HepG2 (cell line): ENCODE results near the gene SETD1A. TPM values are rescaled to one million over a fixed set of nuclear protein-coding genes. Genes with fewer than 3 reads are reported as not detected.

Source experiments
- FOSL2 ChIP-seq: sonication (generic); formaldehyde crosslinking; IDR thresholded peaks from 2 replicates; pipeline ENCODE4 v1.4.0; 2020; ENCODE audit warnings: missing genetic modification reagents
- IRF9 ChIP-seq: sonication (generic); formaldehyde crosslinking; IDR thresholded peaks from 2 replicates; pipeline ENCODE4 v1.8.0; 2022; ENCODE audit warnings: missing genetic modification reagents, mild to moderate bottlenecking, borderline replicate concordance
- MTA1 ChIP-seq: sonication (generic); formaldehyde crosslinking; IDR thresholded peaks from 2 replicates; pipeline ENCODE4 v1.4.0; 2020; ENCODE audit warnings: missing genetic modification reagents, mild to moderate bottlenecking, borderline replicate concordance
- POLR2AphosphoS5 ChIP-seq: IDR thresholded peaks from 2 replicates; pipeline ENCODE4 v1.6.1; 2012; ENCODE audit warnings: low read depth, low read length
- TGIF2 ChIP-seq: IDR thresholded peaks from 2 replicates; pipeline ENCODE4 v1.6.1; 2016; ENCODE audit warnings: control low read depth, missing compliant biosample characterization
- ZNF34 ChIP-seq: sonication (generic); formaldehyde crosslinking; IDR thresholded peaks from 2 replicates; pipeline ENCODE4 v1.4.0; 2020; ENCODE audit warnings: mild to moderate bottlenecking, missing genetic modification reagents, borderline replicate concordance
- ZNF768 ChIP-seq: sonication (generic); formaldehyde crosslinking; IDR thresholded peaks from 2 replicates; pipeline ENCODE4 v1.4.0; 2020; ENCODE audit warnings: missing genetic modification reagents
- ZNF883 ChIP-seq: sonication (generic); formaldehyde crosslinking; IDR thresholded peaks from 2 replicates; pipeline ENCODE4 v1.5.1; 2020; ENCODE audit warnings: mild to moderate bottlenecking, missing genetic modification reagents; ENCODE audit errors: not compliant biosample characterization
- polyA plus RNA-seq, 8 experiments: library from polyadenylated mRNA; depleted of rRNA in 3 of 8; stranded (reverse) in 7 of 8; unstranded in 1 of 8; fragments of >200 nt; fragmentation: Illumina TruSeq in 4 of 8; extraction: Trizol in 4 of 8; gene quantifications; 2 replicates each; pipeline versions ENCODE4 v1.2.1 to v1.2.3, GENCODE V29; 2011 to 2016; ENCODE audit warnings: low read depth in 4 of 8, missing spikeins in 1 of 8, mixed read lengths in 1 of 8; ENCODE audit not compliant: insufficient read depth in 1 of 8
- total RNA-seq, 5 experiments: library from RNA; depleted of rRNA; stranded (reverse); fragments of >200 nt; fragmentation: Illumina TruSeq; extraction: Trizol; gene quantifications; 2 replicates each; pipeline ENCODE4 v1.2.3, GENCODE V29; 2016; ENCODE audit warnings: low read depth in 1 of 5
- TF ChIP-seq, protein P1 (sequence below): sonication (generic); formaldehyde crosslinking; IDR thresholded peaks from 2 replicates; pipeline ENCODE4; 2020; ENCODE audit warnings: missing genetic modification reagents, mild to moderate bottlenecking, borderline replicate concordance
- TF ChIP-seq, protein P2 (sequence below): sonication (generic); formaldehyde crosslinking; IDR thresholded peaks from 2 replicates; pipeline ENCODE4 v1.5.0; 2020; ENCODE audit warnings: mild to moderate bottlenecking, missing genetic modification reagents, borderline replicate concordance
- TF ChIP-seq, protein P3 (sequence below): sonication (generic); formaldehyde crosslinking; conservative IDR thresholded peaks from 2 replicates; pipeline ENCODE4 v1.8.0; 2022; ENCODE audit warnings: mild to moderate bottlenecking, moderate library complexity, missing genetic modification reagents
- TF ChIP-seq, protein P4 (sequence below): sonication (generic); formaldehyde crosslinking; conservative IDR thresholded peaks from 2 replicates; pipeline ENCODE4 v1.4.0; 2020; ENCODE audit warnings: missing genetic modification reagents

SETD1A gene
- total and polyA plus RNA-seq, 2 of the 13 experiments (the other 11 are each of a cell fraction or from before 2014, with no cell fraction given), result 3.8 to 5.6 TPM

- TF ChIP-seq POLR2AphosphoS5, result peak; percentile 38; the same call in 1 of the 2 replicates
- TF ChIP-seq ZNF768 (CRISPR knock-in tag), result peak; percentile 57; the same call in 1 of the 2 replicates
- peak; percentile 73; the same call in 1 of the 2 replicates for TF ChIP-seq MTA1 (CRISPR knock-in tag)
- peak; percentile 51 for TF ChIP-seq FOSL2 (CRISPR knock-in tag)
- peak; percentile 47; the same call in 1 of the 2 replicates for TF ChIP-seq IRF9 (CRISPR knock-in tag)
- TF ChIP-seq, protein P1, sequence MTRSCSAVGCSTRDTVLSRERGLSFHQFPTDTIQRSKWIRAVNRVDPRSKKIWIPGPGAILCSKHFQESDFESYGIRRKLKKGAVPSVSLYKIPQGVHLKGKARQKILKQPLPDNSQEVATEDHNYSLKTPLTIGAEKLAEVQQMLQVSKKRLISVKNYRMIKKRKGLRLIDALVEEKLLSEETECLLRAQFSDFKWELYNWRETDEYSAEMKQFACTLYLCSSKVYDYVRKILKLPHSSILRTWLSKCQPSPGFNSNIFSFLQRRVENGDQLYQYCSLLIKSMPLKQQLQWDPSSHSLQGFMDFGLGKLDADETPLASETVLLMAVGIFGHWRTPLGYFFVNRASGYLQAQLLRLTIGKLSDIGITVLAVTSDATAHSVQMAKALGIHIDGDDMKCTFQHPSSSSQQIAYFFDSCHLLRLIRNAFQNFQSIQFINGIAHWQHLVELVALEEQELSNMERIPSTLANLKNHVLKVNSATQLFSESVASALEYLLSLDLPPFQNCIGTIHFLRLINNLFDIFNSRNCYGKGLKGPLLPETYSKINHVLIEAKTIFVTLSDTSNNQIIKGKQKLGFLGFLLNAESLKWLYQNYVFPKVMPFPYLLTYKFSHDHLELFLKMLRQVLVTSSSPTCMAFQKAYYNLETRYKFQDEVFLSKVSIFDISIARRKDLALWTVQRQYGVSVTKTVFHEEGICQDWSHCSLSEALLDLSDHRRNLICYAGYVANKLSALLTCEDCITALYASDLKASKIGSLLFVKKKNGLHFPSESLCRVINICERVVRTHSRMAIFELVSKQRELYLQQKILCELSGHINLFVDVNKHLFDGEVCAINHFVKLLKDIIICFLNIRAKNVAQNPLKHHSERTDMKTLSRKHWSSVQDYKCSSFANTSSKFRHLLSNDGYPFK (CRISPR knock-in tag), result peak; percentile 47; the same call in 1 of the 2 replicates
- TF ChIP-seq, protein P2, sequence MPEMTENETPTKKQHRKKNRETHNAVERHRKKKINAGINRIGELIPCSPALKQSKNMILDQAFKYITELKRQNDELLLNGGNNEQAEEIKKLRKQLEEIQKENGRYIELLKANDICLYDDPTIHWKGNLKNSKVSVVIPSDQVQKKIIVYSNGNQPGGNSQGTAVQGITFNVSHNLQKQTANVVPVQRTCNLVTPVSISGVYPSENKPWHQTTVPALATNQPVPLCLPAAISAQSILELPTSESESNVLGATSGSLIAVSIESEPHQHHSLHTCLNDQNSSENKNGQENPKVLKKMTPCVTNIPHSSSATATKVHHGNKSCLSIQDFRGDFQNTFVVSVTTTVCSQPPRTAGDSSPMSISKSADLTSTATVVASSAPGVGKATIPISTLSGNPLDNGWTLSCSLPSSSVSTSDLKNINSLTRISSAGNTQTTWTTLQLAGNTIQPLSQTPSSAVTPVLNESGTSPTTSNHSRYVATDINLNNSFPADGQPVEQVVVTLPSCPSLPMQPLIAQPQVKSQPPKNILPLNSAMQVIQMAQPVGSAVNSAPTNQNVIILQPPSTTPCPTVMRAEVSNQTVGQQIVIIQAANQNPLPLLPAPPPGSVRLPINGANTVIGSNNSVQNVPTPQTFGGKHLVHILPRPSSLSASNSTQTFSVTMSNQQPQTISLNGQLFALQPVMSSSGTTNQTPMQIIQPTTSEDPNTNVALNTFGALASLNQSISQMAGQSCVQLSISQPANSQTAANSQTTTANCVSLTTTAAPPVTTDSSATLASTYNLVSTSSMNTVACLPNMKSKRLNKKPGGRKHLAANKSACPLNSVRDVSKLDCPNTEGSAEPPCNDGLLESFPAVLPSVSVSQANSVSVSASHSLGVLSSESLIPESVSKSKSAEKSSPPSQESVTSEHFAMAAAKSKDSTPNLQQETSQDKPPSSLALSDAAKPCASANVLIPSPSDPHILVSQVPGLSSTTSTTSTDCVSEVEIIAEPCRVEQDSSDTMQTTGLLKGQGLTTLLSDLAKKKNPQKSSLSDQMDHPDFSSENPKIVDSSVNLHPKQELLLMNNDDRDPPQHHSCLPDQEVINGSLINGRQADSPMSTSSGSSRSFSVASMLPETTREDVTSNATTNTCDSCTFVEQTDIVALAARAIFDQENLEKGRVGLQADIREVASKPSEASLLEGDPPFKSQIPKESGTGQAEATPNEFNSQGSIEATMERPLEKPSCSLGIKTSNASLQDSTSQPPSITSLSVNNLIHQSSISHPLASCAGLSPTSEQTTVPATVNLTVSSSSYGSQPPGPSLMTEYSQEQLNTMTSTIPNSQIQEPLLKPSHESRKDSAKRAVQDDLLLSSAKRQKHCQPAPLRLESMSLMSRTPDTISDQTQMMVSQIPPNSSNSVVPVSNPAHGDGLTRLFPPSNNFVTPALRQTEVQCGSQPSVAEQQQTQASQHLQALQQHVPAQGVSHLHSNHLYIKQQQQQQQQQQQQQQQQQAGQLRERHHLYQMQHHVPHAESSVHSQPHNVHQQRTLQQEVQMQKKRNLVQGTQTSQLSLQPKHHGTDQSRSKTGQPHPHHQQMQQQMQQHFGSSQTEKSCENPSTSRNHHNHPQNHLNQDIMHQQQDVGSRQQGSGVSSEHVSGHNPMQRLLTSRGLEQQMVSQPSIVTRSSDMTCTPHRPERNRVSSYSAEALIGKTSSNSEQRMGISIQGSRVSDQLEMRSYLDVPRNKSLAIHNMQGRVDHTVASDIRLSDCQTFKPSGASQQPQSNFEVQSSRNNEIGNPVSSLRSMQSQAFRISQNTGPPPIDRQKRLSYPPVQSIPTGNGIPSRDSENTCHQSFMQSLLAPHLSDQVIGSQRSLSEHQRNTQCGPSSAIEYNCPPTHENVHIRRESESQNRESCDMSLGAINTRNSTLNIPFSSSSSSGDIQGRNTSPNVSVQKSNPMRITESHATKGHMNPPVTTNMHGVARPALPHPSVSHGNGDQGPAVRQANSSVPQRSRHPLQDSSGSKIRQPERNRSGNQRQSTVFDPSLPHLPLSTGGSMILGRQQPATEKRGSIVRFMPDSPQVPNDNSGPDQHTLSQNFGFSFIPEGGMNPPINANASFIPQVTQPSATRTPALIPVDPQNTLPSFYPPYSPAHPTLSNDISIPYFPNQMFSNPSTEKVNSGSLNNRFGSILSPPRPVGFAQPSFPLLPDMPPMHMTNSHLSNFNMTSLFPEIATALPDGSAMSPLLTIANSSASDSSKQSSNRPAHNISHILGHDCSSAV (CRISPR knock-in tag), result 0 out of 2 replicates have a peak, but pooled peaks have one; percentile 7
- TF ChIP-seq, protein P3, sequence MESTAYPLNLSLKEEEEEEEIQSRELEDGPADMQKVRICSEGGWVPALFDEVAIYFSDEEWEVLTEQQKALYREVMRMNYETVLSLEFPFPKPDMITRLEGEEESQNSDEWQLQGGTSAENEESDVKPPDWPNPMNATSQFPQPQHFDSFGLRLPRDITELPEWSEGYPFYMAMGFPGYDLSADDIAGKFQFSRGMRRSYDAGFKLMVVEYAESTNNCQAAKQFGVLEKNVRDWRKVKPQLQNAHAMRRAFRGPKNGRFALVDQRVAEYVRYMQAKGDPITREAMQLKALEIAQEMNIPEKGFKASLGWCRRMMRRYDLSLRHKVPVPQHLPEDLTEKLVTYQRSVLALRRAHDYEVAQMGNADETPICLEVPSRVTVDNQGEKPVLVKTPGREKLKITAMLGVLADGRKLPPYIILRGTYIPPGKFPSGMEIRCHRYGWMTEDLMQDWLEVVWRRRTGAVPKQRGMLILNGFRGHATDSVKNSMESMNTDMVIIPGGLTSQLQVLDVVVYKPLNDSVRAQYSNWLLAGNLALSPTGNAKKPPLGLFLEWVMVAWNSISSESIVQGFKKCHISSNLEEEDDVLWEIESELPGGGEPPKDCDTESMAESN (CRISPR knock-in tag), result no peak
- peak; percentile 40 for TF ChIP-seq ZNF883 (CRISPR knock-in tag)
- TF ChIP-seq, protein P4, sequence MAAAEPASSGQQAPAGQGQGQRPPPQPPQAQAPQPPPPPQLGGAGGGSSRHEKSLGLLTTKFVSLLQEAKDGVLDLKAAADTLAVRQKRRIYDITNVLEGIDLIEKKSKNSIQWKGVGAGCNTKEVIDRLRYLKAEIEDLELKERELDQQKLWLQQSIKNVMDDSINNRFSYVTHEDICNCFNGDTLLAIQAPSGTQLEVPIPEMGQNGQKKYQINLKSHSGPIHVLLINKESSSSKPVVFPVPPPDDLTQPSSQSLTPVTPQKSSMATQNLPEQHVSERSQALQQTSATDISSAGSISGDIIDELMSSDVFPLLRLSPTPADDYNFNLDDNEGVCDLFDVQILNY (CRISPR knock-in tag), result no peak
- peak; percentile 59 for TF ChIP-seq TGIF2
- peak; percentile 72; the same call in 1 of the 2 replicates for TF ChIP-seq ZNF34 (CRISPR knock-in tag)
Observed at GRCh38 chr16:30941600-30942425, 15.7 kb upstream of the SETD1A start (continued).
